DOHH2 (cell line): Measurements from ENCODE around the gene SUPT4H1.

Source experiments
- H3F3A ChIP-seq: fragments of 200-600 bp; sonication (generic), shearing (Covaris generic); 2 replicates; pipeline ENCODE4 v1.6.0; 2016; ENCODE audit warnings: antibody characterized with exemption, mild to moderate bottlenecking; ENCODE audit not compliant: control insufficient read depth, insufficient read depth
- H3K27ac ChIP-seq: fragments of 200-600 bp; sonication (generic); 2 replicates; pipeline ENCODE4 v1.5.1; 2014; ENCODE audit warnings: low read depth, mild to moderate bottlenecking, low read length, moderate library complexity
- H3K27me3 ChIP-seq: fragments of 200-600 bp; sonication (generic); 2 replicates; pipeline ENCODE4 v1.6.1; 2014; ENCODE audit warnings: mild to moderate bottlenecking, low read length, mixed read lengths; ENCODE audit not compliant: control insufficient read depth
- H3K36me3 ChIP-seq: fragments of 200-600 bp; sonication (generic); 2 replicates; pipeline ENCODE4 v1.6.1; 2014; ENCODE audit warnings: mild to moderate bottlenecking, low read length, moderate library complexity, mixed read lengths; ENCODE audit not compliant: control insufficient read depth
- H3K4me1 ChIP-seq: fragments of 200-600 bp; sonication (generic); 2 replicates; pipeline ENCODE4 v1.6.1; 2014; ENCODE audit warnings: mild to moderate bottlenecking, low read length, mixed read lengths; ENCODE audit not compliant: control insufficient read depth
- H3K4me2 ChIP-seq: fragments of 200-600 bp; sonication (generic); 2 replicates; pipeline ENCODE4 v1.6.0; 2014; ENCODE audit warnings: mild to moderate bottlenecking, low read length, moderate library complexity
- H3K4me3 ChIP-seq: fragments of 200-600 bp; sonication (generic); 2 replicates; pipeline ENCODE4 v1.5.1; 2014; ENCODE audit warnings: mild to moderate bottlenecking, low read length, mixed read lengths
- H3K79me2 ChIP-seq: fragments of 200-600 bp; sonication (generic); 2 replicates; pipeline ENCODE4 v1.6.1; 2014; ENCODE audit warnings: mild to moderate bottlenecking, low read length, mixed read lengths; ENCODE audit not compliant: control insufficient read depth
- H3K9me2 ChIP-seq: fragments of 200-600 bp; sonication (generic); replicated peaks from 2 replicates; pipeline ENCODE4 v1.6.1; 2014; ENCODE audit warnings: mild to moderate bottlenecking, low read length, mixed read lengths; ENCODE audit not compliant: control insufficient read depth
- H3K9me3 ChIP-seq: fragments of 200-600 bp; sonication (generic); 2 replicates; pipeline ENCODE4 v1.6.1; 2014; ENCODE audit warnings: antibody characterized with exemption, low read length, mixed read lengths; ENCODE audit not compliant: control insufficient read depth, insufficient read depth
- H4K20me1 ChIP-seq: fragments of 200-600 bp; sonication (generic); 2 replicates; pipeline ENCODE4 v1.6.0; 2014; ENCODE audit warnings: low read depth, mild to moderate bottlenecking, antibody characterized with exemption, low read length, moderate library complexity; ENCODE audit not compliant: control insufficient read depth, insufficient read depth
- EZH2phosphoT487 ChIP-seq: fragments of 200-600 bp; sonication (generic); IDR thresholded peaks from 2 replicates; pipeline ENCODE4 v1.6.1; 2017; ENCODE audit warnings: borderline replicate concordance, mild to moderate bottlenecking, antibody characterized with exemption, low read length, moderate library complexity, mixed read lengths
- TF ChIP-seq, protein P1 (sequence below): fragments of 200-600 bp; sonication (generic); IDR thresholded peaks from one replicate; pipeline ENCODE4 v1.5.1; 2014; ENCODE audit warnings: antibody characterized with exemption, mild to moderate bottlenecking, low read depth, low read length; ENCODE audit not compliant: poor library complexity, severe bottlenecking

SUPT4H1 gene

GRCh38 chr17:58304750-58305486 lies 47.1 kb downstream of the SUPT4H1 start:
- Histone ChIP-seq H3K4me1 (no peaks in the 10 kb centered on the region; the same call in 1 of the 2 replicates), H3K27me3 (peaks cover 12% of the 10 kb centered on the region), H3K4me2 (no peak overlapping the region), H3F3A (no peaks in the 10 kb centered on the region), H3K36me3 (no peaks in the 10 kb centered on the region), H3K9me3 (no peaks in the 10 kb centered on the region), H3K79me2 (no peaks in the 10 kb centered on the region), H3K9me2 (no peaks in the 10 kb centered on the region), H4K20me1 (no peaks in the 10 kb centered on the region), H3K4me3 (no peak overlapping the region), H3K27ac (no peak overlapping the region)
- no peak for TF ChIP-seq EZH2phosphoT487
- TF ChIP-seq, protein P1, sequence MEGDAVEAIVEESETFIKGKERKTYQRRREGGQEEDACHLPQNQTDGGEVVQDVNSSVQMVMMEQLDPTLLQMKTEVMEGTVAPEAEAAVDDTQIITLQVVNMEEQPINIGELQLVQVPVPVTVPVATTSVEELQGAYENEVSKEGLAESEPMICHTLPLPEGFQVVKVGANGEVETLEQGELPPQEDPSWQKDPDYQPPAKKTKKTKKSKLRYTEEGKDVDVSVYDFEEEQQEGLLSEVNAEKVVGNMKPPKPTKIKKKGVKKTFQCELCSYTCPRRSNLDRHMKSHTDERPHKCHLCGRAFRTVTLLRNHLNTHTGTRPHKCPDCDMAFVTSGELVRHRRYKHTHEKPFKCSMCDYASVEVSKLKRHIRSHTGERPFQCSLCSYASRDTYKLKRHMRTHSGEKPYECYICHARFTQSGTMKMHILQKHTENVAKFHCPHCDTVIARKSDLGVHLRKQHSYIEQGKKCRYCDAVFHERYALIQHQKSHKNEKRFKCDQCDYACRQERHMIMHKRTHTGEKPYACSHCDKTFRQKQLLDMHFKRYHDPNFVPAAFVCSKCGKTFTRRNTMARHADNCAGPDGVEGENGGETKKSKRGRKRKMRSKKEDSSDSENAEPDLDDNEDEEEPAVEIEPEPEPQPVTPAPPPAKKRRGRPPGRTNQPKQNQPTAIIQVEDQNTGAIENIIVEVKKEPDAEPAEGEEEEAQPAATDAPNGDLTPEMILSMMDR, result no peak

GRCh38 chr17:58303971-58304749 lies 47.8 kb downstream of the SUPT4H1 start:
- H3K27ac ChIP-seq, result no peak overlapping the region
- H3K79me2 ChIP-seq, result no peaks in the 10 kb centered on the region
- H3K4me3 ChIP-seq, result no peak overlapping the region
- H3K36me3 ChIP-seq, result no peaks in the 10 kb centered on the region
- no peaks in the 10 kb centered on the region; the same call in 1 of the 2 replicates for H3K4me1 ChIP-seq
- no peak for TF ChIP-seq EZH2phosphoT487
- TF ChIP-seq, protein P1, result peak; percentile 93
- peaks cover 16% of the 10 kb centered on the region for H3K27me3 ChIP-seq
- H3F3A ChIP-seq, result no peaks in the 10 kb centered on the region
- no peaks in the 10 kb centered on the region for H4K20me1 ChIP-seq
- no peaks in the 10 kb centered on the region for H3K9me2 ChIP-seq
- no peak overlapping the region for H3K4me2 ChIP-seq
- no peaks in the 10 kb centered on the region for H3K9me3 ChIP-seq

DNA sequence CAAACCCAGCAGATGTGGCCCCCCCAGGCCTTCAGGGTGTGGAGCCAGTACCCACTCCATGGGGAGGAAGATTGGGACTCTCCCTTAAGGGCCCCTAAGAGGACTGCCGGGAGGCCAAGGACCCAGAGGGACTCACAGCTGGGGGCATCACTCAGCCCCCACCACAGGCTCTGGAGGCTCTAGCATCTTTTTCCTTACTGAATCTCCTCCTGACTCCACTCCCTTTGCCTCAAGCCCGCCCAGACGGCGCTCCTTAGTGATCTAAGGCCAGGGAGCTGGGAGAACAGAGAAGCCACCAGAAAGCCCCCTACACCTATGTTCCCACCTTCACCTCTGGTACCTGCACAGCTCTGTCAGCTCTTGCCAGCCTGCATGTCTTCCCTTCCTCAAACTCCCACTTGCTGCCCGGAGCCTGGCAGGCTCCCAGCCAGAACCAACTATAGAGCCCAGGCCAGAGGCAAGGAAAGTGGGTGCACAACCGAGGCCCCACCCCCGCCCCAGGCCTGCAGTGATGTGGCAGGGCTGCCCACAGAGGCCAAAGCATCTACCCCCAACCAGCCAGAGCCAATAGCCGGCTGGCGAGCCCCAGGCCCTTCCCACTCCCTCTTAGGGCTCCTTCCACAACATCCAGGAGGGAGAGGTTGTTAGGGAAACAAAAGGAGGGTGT lies 48.9 kb downstream of the SUPT4H1 start:
- no peaks in the 10 kb centered on the region for H4K20me1 ChIP-seq
- no peaks in the 10 kb centered on the region for H3K9me2 ChIP-seq
- no peak overlapping the region for H3K27ac ChIP-seq
- peaks cover 24% of the 10 kb centered on the region for H3K27me3 ChIP-seq
- TF ChIP-seq, protein P1, result no peak
- no peaks in the 10 kb centered on the region for H3F3A ChIP-seq
- no peaks in the 10 kb centered on the region for H3K9me3 ChIP-seq
- no peaks in the 10 kb centered on the region for H3K79me2 ChIP-seq
- no peak overlapping the region for H3K4me3 ChIP-seq
- H3K36me3 ChIP-seq, result no peaks in the 10 kb centered on the region
- H3K4me2 ChIP-seq, result no peak overlapping the region
- H3K4me1 ChIP-seq, result no peaks in the 10 kb centered on the region; the same call in 1 of the 2 replicates
